HG03565 (cell line): ENCODE measurements around the gene RPL7A.
A peak's percentile ranks its signal among the peaks of the same experiment; 100 is the strongest.

Source experiments
- ATAC-seq: cut with Tn5 transposase; IDR thresholded peaks from one replicate; pipeline ENCODE4 v1.9.1; 2021; ENCODE audit warnings: mild to moderate bottlenecking, moderate library complexity; ENCODE audit not compliant: unreplicated experiment

Gene RPL7A

DNA sequence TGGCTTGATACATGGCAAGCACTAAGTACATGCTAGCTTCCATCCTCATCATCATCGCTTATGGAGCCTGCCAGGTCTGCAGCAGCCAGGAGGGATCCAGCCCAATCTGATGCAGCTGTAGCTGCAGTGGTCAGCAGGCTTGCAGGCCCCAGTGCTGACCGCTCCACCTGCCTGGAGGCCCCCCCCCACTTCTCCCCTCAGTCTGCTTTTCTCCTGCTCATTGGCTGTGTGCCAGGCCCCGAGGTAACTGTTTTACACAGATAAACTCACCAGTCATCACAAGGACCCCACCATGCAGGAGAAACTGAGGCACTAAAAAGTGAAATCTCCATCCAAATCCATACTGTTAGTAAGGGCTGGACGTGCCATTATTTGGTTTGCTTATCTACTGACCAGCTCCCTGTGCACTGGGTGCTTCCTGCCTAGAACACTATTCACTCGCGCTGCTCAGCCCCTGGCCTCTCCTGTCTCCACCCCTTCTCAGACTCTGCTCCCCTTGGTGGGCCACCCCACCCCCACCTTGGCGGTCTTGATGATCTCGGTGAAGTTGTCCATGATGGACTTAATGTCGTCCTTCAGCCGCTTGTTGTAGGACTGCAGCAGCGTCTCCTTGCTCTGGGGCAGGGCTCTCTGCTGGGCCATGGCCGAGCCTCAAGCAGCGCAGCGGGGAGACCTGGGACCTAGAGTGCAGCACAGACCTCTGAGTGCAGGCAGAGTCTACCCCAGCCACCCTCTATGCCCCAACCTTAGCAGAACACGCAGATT is 1.8 kb upstream of the RPL7A start:
- ATAC-seq, result no peak

GRCh38 chr9:133347515-133347984 is 468 bp upstream of the RPL7A start:
- peak; percentile 8 for ATAC-seq

DNA sequence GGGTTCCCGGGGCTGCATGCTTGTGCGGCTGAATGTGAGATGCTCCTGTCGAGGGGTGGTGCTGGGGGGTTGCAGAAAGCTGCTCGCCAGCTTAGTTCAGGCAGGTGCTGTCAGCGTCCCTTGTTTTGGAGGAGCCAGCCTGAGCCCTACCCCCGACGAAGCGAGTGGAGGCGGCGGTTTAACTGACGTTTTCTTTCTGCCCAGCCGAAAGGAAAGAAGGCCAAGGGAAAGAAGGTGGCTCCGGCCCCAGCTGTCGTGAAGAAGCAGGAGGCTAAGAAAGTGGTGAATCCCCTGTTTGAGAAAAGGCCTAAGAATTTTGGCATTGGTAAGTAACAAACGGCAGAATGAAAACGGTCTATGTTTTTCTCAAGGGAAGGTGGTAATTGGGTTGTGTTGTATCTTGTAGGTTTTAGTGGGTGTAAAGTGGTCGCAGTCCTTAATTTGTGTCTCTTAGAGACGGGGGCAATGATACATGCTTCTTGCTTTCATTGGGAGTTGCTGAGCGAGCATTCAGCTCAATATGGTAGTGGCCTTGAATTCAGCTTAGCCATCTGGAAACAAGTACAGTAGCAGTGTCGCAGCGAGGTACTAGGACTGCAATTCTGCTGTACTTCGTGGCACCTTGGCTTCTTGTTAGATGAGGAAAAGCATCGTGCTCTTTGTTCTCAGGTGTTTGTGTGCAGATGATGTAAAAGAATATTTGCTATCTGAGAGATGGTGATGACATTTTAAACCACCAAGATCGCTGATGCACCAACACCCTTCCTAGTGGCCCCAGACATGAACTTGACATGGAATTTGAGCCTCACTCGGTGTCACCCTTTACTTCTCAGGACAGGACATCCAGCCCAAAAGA is 928 bp downstream of the RPL7A start:
- no peak for ATAC-seq

DNA sequence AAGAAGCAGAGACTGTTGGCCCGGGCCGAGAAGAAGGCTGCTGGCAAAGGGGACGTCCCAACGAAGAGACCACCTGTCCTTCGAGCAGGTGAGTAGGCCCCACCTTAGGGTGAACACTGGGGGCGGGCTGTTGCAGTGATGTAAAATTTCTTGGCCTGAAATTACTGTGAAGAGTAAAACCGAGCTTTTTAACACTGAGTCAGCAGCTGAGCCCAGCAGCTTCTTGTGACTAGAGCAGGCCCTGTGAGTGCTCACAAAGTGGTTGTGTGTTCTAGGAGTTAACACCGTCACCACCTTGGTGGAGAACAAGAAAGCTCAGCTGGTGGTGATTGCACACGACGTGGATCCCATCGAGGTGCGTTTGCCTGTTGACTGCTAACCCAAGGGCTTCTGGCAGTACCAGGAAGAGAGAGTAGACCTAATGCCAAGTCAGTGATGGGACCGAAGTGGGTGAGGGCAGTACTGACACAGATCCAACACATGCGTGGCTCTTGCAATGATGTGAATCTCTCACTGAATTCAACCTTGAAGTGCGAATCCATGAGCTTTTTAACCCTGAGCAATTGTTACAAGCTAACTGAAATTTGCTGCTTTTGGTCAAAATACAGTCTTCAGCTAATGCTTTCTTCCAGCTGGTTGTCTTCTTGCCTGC is 2.1 kb downstream of the RPL7A start:
- no peak for ATAC-seq

GRCh38 chr9:133351526-133351907 is 3.5 kb downstream of the RPL7A start:
- ATAC-seq, result no peak

GRCh38 chr9:133351908-133352634 is 4.1 kb downstream of the RPL7A start:
- no peak for ATAC-seq

DNA sequence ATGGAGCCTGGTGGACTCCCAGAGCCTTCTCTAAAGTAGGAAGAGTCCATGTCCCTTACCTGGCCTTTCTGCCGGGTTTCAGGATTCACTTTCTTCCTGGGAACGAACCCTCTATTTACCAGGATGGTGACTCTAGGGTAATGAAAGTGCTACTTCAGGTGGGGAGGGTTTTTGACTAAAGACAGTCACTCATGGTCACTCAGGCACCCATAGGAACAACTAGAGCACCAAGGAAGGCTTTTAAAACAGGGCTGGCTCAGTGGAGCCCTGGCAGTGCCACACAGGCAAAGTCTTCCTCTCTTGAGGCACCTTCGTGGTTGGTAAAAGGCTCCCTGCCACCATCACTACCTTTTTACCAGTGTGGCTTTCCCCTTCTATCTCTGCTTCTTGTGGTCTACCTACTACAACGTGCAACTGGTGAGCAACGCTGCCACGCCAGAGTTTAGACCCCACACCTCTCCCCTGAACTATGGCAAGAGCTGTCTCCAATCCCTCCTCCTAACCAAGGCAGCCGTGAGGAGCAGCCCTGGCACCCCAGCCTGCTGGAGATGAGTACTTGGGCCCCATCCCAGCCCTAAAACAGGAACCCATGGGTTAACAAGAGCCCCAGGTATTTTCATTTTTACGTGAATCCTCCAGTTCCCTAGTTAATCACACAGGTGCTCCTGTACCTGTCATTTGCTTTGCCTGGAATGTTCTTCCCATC is 4.8 kb downstream of the RPL7A start:
- no peak for ATAC-seq

- no peak for ATAC-seq
These were observed 5.5 kb downstream of the RPL7A start for GRCh38 chr9:133353548-133353947.

DNA sequence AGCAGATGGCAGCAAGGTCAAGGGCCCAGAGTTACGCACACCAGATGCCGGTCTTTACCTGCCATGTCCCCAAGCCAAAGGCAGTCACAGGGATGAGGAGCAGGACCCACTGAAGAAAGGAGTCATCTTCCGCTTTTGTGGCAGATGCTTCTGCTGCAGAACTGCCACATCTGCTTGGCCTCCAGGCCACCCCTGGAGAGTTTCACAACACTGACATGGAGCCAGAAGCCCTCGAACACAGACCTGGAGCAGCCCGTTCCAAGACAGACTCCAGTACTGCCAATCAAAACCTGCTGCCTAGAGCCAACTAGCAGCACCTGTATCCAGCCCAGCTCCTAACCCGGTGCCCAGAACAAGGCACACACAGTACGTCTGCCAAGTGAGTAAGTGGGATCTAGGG is 6.7 kb downstream of the RPL7A start:
- no peak for ATAC-seq

- ATAC-seq, result peak; percentile 16
These were observed 7.9 kb downstream of the RPL7A start for GRCh38 chr9:133355881-133356357.

DNA sequence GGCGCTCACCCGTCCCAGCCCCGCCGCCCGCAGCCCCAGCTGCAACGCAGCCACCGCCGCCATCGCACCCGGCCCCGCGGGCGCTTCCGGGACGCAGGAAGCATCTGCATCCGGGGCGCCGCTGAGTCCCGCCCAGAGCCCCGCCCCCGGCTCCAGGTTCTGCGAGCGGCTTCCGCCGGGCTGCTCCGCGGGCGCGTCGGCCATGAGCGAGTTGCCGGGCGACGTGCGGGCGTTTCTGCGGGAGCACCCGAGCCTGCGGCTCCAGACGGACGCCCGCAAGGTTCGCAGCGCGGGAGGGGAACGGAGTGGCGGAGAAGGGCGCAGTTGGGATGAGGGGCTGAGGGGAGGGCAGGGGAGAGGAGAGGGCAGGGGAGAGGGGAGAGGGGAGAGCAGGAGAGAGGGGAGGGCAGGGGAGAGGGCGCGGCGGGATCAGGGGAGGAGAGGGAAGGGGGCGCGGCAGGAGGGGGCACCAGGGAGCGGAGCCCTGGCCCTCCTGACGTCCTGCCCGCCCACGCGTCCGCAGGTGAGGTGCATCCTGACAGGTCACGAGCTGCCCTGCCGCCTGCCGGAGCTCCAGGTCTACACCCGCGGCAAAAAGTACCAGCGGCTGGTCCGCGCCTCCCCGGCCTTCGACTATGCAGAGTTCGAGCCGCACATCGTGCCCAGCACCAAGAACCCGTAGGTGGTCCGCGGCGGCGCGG is 8.5 kb downstream of the RPL7A start, which contains the start of the genes SURF1 and SURF2:
SURF1 (minus strand) TSS at position 97 of the 701 bp plus-strand sequence; CDS start at position 63, 34 bp downstream.
SURF2 (plus strand) TSS at position 160 of the 701 bp plus-strand sequence; CDS start at position 203, 43 bp downstream.
- ATAC-seq, result peak; percentile 42

GRCh38 chr9:133357656-133358055 is 9.6 kb downstream of the RPL7A start:
- ATAC-seq, result no peak

GRCh38 chr9:133359399-133360175 is 11.6 kb downstream of the RPL7A start:
- ATAC-seq, result no peak

GRCh38 chr9:133360400-133361393 is 12.7 kb downstream of the RPL7A start:
- no peak for ATAC-seq

GRCh38 chr9:133361507-133362092 is 13.6 kb downstream of the RPL7A start:
- no peak for ATAC-seq

DNA sequence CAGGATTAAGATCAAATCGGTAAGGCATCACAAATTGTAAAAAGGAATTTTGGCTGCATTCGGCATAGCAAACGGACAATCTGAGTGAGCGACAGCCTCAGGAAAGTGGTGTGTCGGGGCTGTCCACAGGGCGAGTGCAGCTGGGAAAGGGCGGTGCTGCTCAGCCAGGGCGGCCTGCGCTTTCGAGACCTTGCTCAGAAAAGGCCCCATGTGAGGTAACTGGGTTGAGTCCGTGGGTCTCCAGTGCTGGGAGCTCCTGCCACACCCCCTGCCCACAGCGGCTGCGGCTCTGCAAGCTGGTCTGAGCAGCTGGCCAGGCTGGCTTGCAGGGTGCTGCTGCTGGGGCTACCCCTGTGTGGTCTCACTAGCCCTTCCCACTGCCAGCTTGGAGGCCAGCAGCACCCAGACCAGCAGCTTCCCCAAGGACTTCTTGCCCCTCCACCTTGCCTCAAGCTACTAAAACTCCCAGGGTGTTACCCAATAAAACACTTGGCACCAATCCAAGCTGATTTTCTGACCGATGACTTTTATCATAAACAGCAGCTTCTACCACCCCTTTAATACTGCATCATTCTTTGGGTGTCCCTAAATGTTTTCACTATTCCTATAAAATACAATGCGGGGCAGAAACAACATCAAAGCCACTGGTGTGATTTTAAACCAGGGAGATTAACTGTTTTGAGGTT is 14.5 kb downstream of the RPL7A start:
- no peak for ATAC-seq
